GM12891 (cell line): Measurements from ENCODE around the gene AHSG. TPM values are rescaled to one million over a fixed set of nuclear protein-coding genes. Genes with fewer than 3 reads are reported as not detected.
A peak's percentile ranks its signal among the peaks of the same experiment; 100 is the strongest.
"Not testable (repeated sequence)": the region's sequence is repeated elsewhere in the genome, so short reads cannot be mapped to it uniquely, and the experiment has no call there.

Experiments used
- DNase-seq: peaks from one replicate; pipeline ENCODE4 v3.0.0; 2011; ENCODE audit warnings: low spot score; ENCODE audit not compliant: insufficient read length
- FAIRE-seq: peaks from 2 replicates; lab custom pipeline; 2011; peaks lifted over from hg19 to GRCh38; lab: Jason Lieb, UNC
- PAX5 ChIP-seq: IDR thresholded peaks from 2 replicates; pipeline ENCODE4 v1.6.1; 2011; ENCODE audit warnings: low read length, moderate library complexity, mild to moderate bottlenecking; ENCODE audit not compliant: insufficient read depth, severe bottlenecking
- POLR2A ChIP-seq: IDR thresholded peaks from 2 replicates; pipeline ENCODE4 v1.6.1; 2011; ENCODE audit warnings: low read depth, low read length, control low read depth
- POLR2AphosphoS5 ChIP-seq: IDR thresholded peaks from 2 replicates; pipeline ENCODE4 v1.6.1; 2011; ENCODE audit warnings: low read depth, low read length, control low read depth
- POU2F2 ChIP-seq: IDR thresholded peaks from 2 replicates; pipeline ENCODE4 v1.6.1; 2011; ENCODE audit warnings: low read depth, mild to moderate bottlenecking, control low read depth, low read length, moderate library complexity
- SPI1 ChIP-seq: IDR thresholded peaks from 2 replicates; pipeline ENCODE4 v1.6.1; 2011; ENCODE audit warnings: low read depth, low read length, control low read depth
- TAF1 ChIP-seq: IDR thresholded peaks from 2 replicates; pipeline ENCODE4 v1.6.1; 2011; ENCODE audit warnings: low read depth, low read length, control low read depth
- polyA plus RNA-seq: library from polyadenylated mRNA; unstranded; fragments of >200 nt; gene quantifications from one replicate; pipeline ENCODE4 v1.2.1, GENCODE V29; 2012; ENCODE audit warnings: low read depth, missing spikeins, inconsistent platforms; ENCODE audit not compliant: missing spikeins

The AHSG gene
- not detected for polyA plus RNA-seq

- DNase-seq (no peak), FAIRE-seq (no peak)
- no peak for TF ChIP-seq TAF1
- TF ChIP-seq POLR2A: no peak
- TF ChIP-seq SPI1: no peak
- TF ChIP-seq POU2F2: no peak
- TF ChIP-seq PAX5: no peak
- TF ChIP-seq POLR2AphosphoS5: no peak
These were observed at the start of gene AHSG for GRCh38 chr3:186612721-186613636. Gene AHSG, plus strand, starts transcription at chr3:186613060. Its CDS starts 82 bp downstream, at chr3:186613142.

GRCh38 chr3:186564586-186564985, 48.3 kb upstream of the AHSG start:
- DNase-seq: no peak
- TF ChIP-seq TAF1 (no peak), POU2F2 (no peak), SPI1 (no peak), PAX5 (no peak), POLR2A (no peak), POLR2AphosphoS5 (no peak)
- no peak for FAIRE-seq

GRCh38 chr3:186566772-186567071, 46.1 kb upstream of the AHSG start:
- FAIRE-seq: no peak

GRCh38 chr3:186567072-186567921, 45.6 kb upstream of the AHSG start, which contains the start of gene TBCCD1:
Gene TBCCD1, minus strand, starts transcription at chr3:186567339. Its CDS starts 3,010 bp downstream, at chr3:186564329.
- DNase-seq: peak; percentile 77
- peak; percentile 97 for FAIRE-seq
- TF ChIP-seq PAX5: peak; percentile 84
- peak; percentile 97 for TF ChIP-seq POLR2A
- no peak for TF ChIP-seq SPI1
- peak; percentile 91 for TF ChIP-seq TAF1
- TF ChIP-seq POU2F2: peak; percentile 52
- peak; percentile 94 for TF ChIP-seq POLR2AphosphoS5

More at GRCh38 chr3:186566772-186567071, 46.1 kb upstream of the AHSG start:
- no peak for TF ChIP-seq PAX5
- no peak for TF ChIP-seq POU2F2
- TF ChIP-seq TAF1: no peak
- TF ChIP-seq POLR2AphosphoS5: no peak
- TF ChIP-seq SPI1: no peak
- no peak for TF ChIP-seq POLR2A
- DNase-seq: peak; percentile 10

GRCh38 chr3:186569361-186569760, 43.5 kb upstream of the AHSG start:
- not testable (repeated sequence) for FAIRE-seq, DNase-seq

GRCh38 chr3:186569779-186570095, 43.1 kb upstream of the AHSG start:
- TF ChIP-seq POU2F2 (no peak), PAX5 (no peak), TAF1 (no peak), POLR2AphosphoS5 (no peak), SPI1 (no peak), POLR2A (no peak)
- DNase-seq (no peak), FAIRE-seq (no peak)

GRCh38 chr3:186570096-186570940, 42.5 kb upstream of the AHSG start, which contains the start of gene DNAJB11:
Gene DNAJB11, plus strand, starts transcription at chr3:186570720. Its CDS starts 178 bp downstream, at chr3:186570898.
- peak; percentile 93 for DNase-seq
- peak; percentile 97 for FAIRE-seq
- TF ChIP-seq SPI1 (peak; percentile 68), PAX5 (peak; percentile 34), POU2F2 (peak; percentile 84), POLR2A (peak; percentile 98), POLR2AphosphoS5 (peak; percentile 97), TAF1 (peak; percentile 100)

- DNase-seq (no peak), FAIRE-seq (no peak)
- TF ChIP-seq POU2F2: no peak
These were observed 41.8 kb upstream of the AHSG start for GRCh38 chr3:186570941-186571643.
